Stomach (tissue), 9 donors: ENCODE measurements around the gene KCNIP2. TPM values are rescaled to one million over a fixed set of nuclear protein-coding genes. Genes with fewer than 3 reads are reported as not detected.
A peak's percentile ranks its signal among the peaks of the same experiment; 100 is the strongest.

Experiments
- DNase-seq, 2 donors: peaks; one replicate each; pipeline versions ENCODE4 v3.0.0 to v3.0.0-alpha.2; 2013 to 2019
- H3K27ac ChIP-seq, 5 donors: fragments of 200-600 bp in 4 of 5; sonication (generic) in 4 of 5; one replicate each; pipeline ENCODE4 v1.5.1; 2013 to 2019; ENCODE audit warnings: mild to moderate bottlenecking in 1 of 5, moderate library complexity in 1 of 5
- H3K27me3 ChIP-seq, 3 donors: fragments of 200-600 bp; sonication (generic); one replicate each; pipeline ENCODE4 v1.5.1; 2017 to 2019; ENCODE audit warnings: mixed run types in 1 of 3
- H3K36me3 ChIP-seq, 4 donors: fragments of 200-600 bp; sonication (generic); 1 replicate in 3 of 4; 2 replicates in 1 of 4; pipeline ENCODE4 v1.5.1; 2016 to 2019
- H3K4me1 ChIP-seq, 4 donors: fragments of 200-600 bp; sonication (generic); one replicate each; pipeline ENCODE4 v1.5.1; 2016 to 2019
- H3K4me3 ChIP-seq, 4 donors: fragments of 200-600 bp; sonication (generic) in 3 of 4; one replicate each; pipeline ENCODE4 v1.5.1; 2016 to 2019; ENCODE audit warnings: mild to moderate bottlenecking in 1 of 4
- H3K9me3 ChIP-seq, 4 donors: fragments of 200-600 bp; sonication (generic); one replicate each; pipeline ENCODE4 v1.5.1; 2016 to 2019
- CTCF ChIP-seq, 7 experiments: fragments of 450-650 bp in 4 of 7; fragments of 200-600 bp in 3 of 7; sonication (generic) in 3 of 7; IDR thresholded peaks; one replicate each; pipeline ENCODE4 v1.5.1; 2016 to 2019; ENCODE audit warnings: antibody characterized with exemption in 7 of 7, control low read depth in 2 of 7, mild to moderate bottlenecking in 1 of 7
- EP300 ChIP-seq: sonication (generic); formaldehyde crosslinking; IDR thresholded peaks from one replicate; pipeline ENCODE4 v1.6.1; 2017; ENCODE audit warnings: antibody characterized with exemption
- POLR2A ChIP-seq, 4 donors: fragments of 450-650 bp; IDR thresholded peaks; one replicate each; pipeline ENCODE4 v1.6.1; 2016; ENCODE audit warnings: antibody characterized with exemption in 4 of 4, control low read depth in 2 of 4, mild to moderate bottlenecking in 1 of 4, moderate library complexity in 1 of 4
- POLR2AphosphoS5 ChIP-seq, 3 donors: sonication (generic); formaldehyde crosslinking; IDR thresholded peaks; one replicate each; pipeline ENCODE4 v1.6.1; 2016; ENCODE audit warnings: antibody characterized with exemption in 3 of 3
- WGBS, 5 donors: extraction: QIAGEN DNeasy Blood & Tissue Kit in 3 of 5; methylation state at CpG; one replicate each; pipeline versions ENCODE4 v1.1.5 to v1.1.7; 2013 to 2018; 5-methylcytosine and 5-hydroxymethylcytosine counted together
- intact Hi-C: fragments of 100-400 bp; cut with DNase I; formaldehyde crosslinking; loops from one replicate; pipeline ENCODE4 v1.15.1; 2023; ENCODE audit warnings: low total_unique reads
- polyA plus RNA-seq, 3 donors: library from polyadenylated mRNA; stranded (reverse); fragments of 200-250 nt; gene quantifications; one replicate each; pipeline ENCODE4 v1.2.3, GENCODE V29; 2013
- total RNA-seq, 5 donors: library from RNA; depleted of rRNA; stranded (reverse); fragments of >200 nt; gene quantifications; one replicate each; pipeline versions ENCODE4 v1.1.0 to v1.2.3, GENCODE V29; 2014 to 2016
- donor health status: healthy with polysubstance abuse.
- donor health status: Bipolar disorder and iron deficiency.
- donor health status: healthy.

KCNIP2 gene
- total and polyA plus RNA-seq, 8 donors = 0.62 to 5.7 (median 1.3) TPM; not detected in 3

- no peaks in the 10 kb centered on the region for H3K27me3 ChIP-seq
- no peaks in the 10 kb centered on the region for H3K9me3 ChIP-seq
- H3K4me1 ChIP-seq = peaks cover 17 to 49% (median 25%) of the 10 kb centered on the region in 4 donors
- H3K36me3 ChIP-seq = no peaks in the 10 kb centered on the region
- WGBS, 5 donors = 79 to 100% (median 83%) methylated on average over 1 of the region's 1 CpG
- no peak overlapping the region for H3K27ac ChIP-seq
- H3K4me3 ChIP-seq = no peak overlapping the region
- no peak for DNase-seq
- TF ChIP-seq POLR2A (IDR thresholded peaks at IDR 0.05) (no peak), CTCF (IDR thresholded peaks at IDR 0.05) (no peak), EP300 (no peak), POLR2AphosphoS5 (IDR thresholded peaks at IDR 0.05) (no peak)
- intact Hi-C loops = loop anchor here (10.0 kb wide), 1 partner anchor 181 kb away; no protein-coding TSS in a partner anchor
These were observed 10.1 kb downstream of the KCNIP2 start for GRCh38 chr10:101833466-101833865.

- H3K4me3 ChIP-seq = no peak overlapping the region
- TF ChIP-seq POLR2A (IDR thresholded peaks at IDR 0.05) (no peak), CTCF (IDR thresholded peaks at IDR 0.05) (no peak)
- no peaks in the 10 kb centered on the region for H3K27me3 ChIP-seq
- peaks cover 0 to 8% (median 3%) of the 10 kb centered on the region in 4 donors for H3K36me3 ChIP-seq
- no peak overlapping the region for H3K27ac ChIP-seq
- DNase-seq = peak in 1 of 2 donors; percentile 56
- 51 to 76% (median 66%) methylated on average over 3 to 4 of the region's 4 CpGs for WGBS, 5 donors
- peaks cover 17 to 50% (median 25%) of the 10 kb centered on the region in 4 donors for H3K4me1 ChIP-seq
- intact Hi-C loops = loop anchor here (10.0 kb wide), 1 partner anchor 182 kb away; no protein-coding TSS in a partner anchor
- no peaks in the 10 kb centered on the region for H3K9me3 ChIP-seq
These were observed 11.3 kb downstream of the KCNIP2 start for GRCh38 chr10:101832325-101832771.

- peaks cover 0 to 12% (median 8%) of the 10 kb centered on the region in 4 donors for H3K36me3 ChIP-seq
- no peak for TF ChIP-seq CTCF (IDR thresholded peaks at IDR 0.05)
- no peak for TF ChIP-seq POLR2A (IDR thresholded peaks at IDR 0.05)
- TF ChIP-seq POLR2AphosphoS5 (IDR thresholded peaks at IDR 0.05) = no peak
- TF ChIP-seq EP300 = no peak
- no peak for DNase-seq
- H3K27me3 ChIP-seq = no peaks in the 10 kb centered on the region
- H3K4me3 ChIP-seq = peak overlapping the region; percentile 50 to 68 (median 56)
- intact Hi-C loops = loop anchor here (10.0 kb wide), 1 partner anchor 184 kb away; no protein-coding TSS in a partner anchor
- H3K27ac ChIP-seq = peak overlapping the region; percentile 62 to 81 (median 75)
- no peaks in the 10 kb centered on the region for H3K9me3 ChIP-seq
- H3K4me1 ChIP-seq = peaks cover 17 to 48% (median 25%) of the 10 kb centered on the region in 4 donors
- 52 to 63% (median 57%) methylated on average over 8 to 9 of the region's 9 CpGs for WGBS, 5 donors
These were observed 12.3 kb downstream of the KCNIP2 start for GRCh38 chr10:101831169-101831811.

GRCh38 chr10:101830322-101831168 lies 13.1 kb downstream of the KCNIP2 start:
- H3K9me3 ChIP-seq = no peaks in the 10 kb centered on the region
- H3K4me3 ChIP-seq = peak overlapping the region; percentile 50 to 68 (median 56)
- WGBS, 5 donors = 0 to 3% (median 2%) methylated on average over 47 to 56 of the region's 56 CpGs
- H3K27ac ChIP-seq = peak overlapping the region; percentile 62 to 81 (median 75)
- TF ChIP-seq EP300 (no peak), CTCF (IDR thresholded peaks at IDR 0.05) (peak in 1 of 7 experiments; percentile 10), POLR2AphosphoS5 (IDR thresholded peaks at IDR 0.05) (peak in 1 of 3 donors; percentile 27)
- H3K4me1 ChIP-seq = peaks cover 17 to 41% (median 25%) of the 10 kb centered on the region in 4 donors
- intact Hi-C loops = loop anchor here (10.0 kb wide), 1 partner anchor 184 kb away; no protein-coding TSS in a partner anchor
- peaks cover 0 to 12% (median 8%) of the 10 kb centered on the region in 4 donors for H3K36me3 ChIP-seq
- DNase-seq = peak; percentile 93 to 97
- no peaks in the 10 kb centered on the region for H3K27me3 ChIP-seq
